Activated T-helper 1 cell treated with Interleukin-2 at 50 U/mL for 16 hours (primary cell): ENCODE measurements around the gene NAP1L1.

ENCODE experiments used
- DNase-seq: peaks from one replicate; pipeline ENCODE4 v3.0.0-alpha.2; 2020; ENCODE audit warnings: low read depth

Gene NAP1L1

GRCh38 chr12:76020731-76021672, 63.5 kb downstream of the NAP1L1 start:
- peak; percentile 28 for DNase-seq

- peak; percentile 53 for DNase-seq
Measured at GRCh38 chr12:76020281-76020680, 64.2 kb downstream of the NAP1L1 start.

- no peak for DNase-seq
Measured at GRCh38 chr12:76018672-76019071, 65.8 kb downstream of the NAP1L1 start.

- no peak for DNase-seq
Measured at GRCh38 chr12:76018111-76018510, 66.4 kb downstream of the NAP1L1 start.

DNA sequence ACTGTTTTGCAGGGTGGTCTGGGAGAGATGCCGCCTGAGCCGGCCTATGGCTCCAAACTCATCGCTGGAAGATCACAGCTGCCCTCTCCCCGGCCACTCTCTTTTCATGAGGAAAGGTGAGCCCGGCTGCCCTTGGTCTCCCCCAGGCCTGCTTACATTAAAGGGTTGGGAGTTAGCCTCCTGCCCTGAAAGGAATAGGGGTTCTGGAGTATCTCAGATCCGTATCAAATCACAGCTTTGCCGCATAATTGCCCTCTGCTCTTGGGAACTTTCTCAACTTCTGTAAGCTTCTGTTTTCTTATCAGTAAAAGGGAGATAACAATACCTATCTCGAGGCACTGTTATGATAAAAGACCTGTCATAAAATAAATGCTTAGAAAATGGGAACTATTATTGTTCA, 70.5 kb downstream of the NAP1L1 start:
- no peak for DNase-seq

DNA sequence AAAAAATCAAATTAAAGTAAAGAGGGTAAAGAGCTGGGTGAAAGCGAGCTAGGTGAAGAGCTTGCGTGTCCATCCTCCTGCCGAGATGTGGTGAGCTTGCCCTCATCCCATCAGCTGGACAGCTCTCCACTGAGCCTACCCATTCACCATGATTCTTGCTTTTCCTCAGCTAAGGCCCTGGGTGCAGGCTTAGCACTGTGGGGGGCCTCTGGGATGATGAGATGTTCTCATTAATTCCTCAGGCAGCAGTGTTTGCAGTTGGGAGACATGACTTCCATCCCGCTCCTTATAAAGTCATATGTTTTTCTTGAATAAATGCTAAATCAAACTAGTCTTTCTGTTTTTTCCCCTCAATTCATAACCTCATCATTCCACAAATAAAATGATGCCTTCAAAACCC, 70.9 kb downstream of the NAP1L1 start:
- no peak for DNase-seq

DNA sequence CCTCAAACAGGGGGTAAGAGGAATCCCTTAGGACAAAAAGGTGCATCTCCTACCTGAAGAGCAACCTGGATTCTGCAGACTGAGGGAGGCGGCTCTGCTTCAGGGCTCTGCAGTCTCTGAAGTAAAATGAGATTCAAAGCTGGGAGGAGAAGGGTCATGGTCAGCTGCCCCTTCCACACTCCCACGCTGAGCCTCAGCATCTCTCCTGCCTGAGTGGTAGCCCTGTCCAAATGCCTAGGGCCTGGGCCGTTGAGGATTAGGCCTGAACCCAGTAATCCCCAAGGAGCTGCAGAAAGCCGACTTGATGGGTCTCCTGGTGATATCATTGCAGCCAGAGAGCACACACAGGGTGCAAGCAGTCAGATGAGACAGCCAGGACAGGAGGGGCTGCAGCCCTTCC, 71.8 kb downstream of the NAP1L1 start:
- no peak for DNase-seq

DNA sequence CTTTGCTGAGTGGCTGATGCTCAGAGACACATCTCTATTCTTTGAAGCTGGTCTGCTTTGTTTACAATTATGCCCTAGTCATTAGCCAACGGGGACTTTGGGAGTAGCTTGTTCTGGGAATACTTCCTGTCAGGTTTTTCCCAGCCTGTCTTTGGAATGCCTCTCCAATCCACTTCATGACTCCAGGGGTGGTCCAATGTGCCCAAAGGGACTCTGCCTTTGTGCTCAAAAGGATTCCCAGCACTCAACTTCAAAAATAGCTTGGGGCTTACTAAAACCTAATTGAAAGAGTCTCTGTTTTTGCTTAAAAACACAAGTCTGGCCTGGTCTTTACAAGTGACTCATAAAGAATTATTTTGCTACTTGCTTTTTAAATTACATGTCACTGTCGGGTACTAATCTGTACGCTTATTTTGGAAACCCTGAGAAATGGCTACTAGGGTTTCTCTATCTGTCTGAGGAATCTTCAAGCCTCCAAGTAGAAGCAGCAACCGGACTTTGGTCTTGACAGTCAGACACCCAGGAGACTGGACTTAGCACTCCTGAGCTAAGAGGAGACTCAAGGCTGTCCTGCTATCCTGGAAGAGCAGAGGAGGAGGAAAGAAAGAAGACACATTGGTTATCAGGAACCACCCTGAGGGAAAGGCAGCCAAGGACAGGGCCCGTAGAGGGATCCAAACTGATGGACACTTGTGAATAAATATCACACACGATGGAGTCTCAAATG, 73.6 kb downstream of the NAP1L1 start:
- no peak for DNase-seq

GRCh38 chr12:76008428-76008827, 76.1 kb downstream of the NAP1L1 start:
- DNase-seq, result no peak

GRCh38 chr12:76007640-76008039, 76.8 kb downstream of the NAP1L1 start:
- DNase-seq, result no peak

DNA sequence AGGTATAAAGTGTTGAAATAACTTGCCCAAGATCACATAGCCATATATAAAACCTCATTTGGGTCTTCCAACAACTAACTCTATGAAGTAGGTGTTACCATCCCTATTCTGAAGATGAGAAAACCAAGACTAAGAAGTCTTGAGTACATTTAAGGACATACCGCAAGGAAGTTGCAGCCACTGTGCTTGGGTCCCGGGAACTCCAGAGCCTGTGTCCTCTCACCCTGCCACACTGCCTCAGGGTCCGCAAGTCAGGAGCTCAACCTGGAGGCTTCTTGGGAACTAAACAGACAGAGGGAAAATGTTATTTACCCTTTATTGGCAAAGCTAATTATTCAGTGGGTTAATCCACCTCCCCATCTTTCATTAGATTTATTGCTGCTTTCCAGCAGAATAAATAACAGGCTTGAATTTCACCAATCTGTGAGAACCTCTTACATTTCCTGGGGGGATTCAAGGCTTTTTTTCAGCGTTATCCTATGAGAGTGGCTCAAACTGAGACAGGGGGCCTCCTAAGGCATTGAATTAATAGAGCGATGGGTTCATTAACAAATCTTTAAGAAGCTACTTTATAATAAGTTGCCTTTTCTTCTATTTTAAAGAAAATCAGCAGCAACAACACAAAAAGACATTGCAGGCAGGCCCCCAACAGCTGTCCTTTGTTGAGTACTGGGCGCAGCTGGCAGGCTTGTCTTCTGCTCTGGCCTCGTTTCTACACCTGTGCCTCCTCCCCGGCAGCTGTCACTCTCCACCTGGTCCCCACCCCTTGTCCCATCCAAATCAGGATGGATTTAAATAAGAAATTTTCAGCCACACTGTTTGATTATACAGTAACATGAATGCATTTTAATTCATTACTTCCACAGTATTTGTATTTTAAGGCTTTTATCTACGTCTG, 78.2 kb downstream of the NAP1L1 start:
- DNase-seq, result no peak

DNA sequence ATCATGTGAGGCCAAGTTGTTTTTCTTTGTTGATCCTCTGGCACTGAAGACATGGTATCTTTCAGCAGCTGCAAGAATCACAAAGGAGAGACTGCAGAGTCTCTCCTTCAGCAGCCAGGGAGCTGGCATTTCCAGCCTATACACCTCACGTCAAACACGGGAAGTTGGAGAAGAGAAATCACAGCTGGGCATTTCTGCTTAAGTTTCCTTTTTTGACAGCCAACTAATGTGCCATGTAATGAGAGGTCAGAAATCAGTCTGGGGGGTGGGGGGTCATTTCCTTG, 81.2 kb downstream of the NAP1L1 start:
- no peak for DNase-seq

GRCh38 chr12:76002598-76003354, 81.7 kb downstream of the NAP1L1 start:
- no peak for DNase-seq

- no peak for DNase-seq
Measured at GRCh38 chr12:75998292-75999063, 86.0 kb downstream of the NAP1L1 start.

- DNase-seq, result no peak
Measured at GRCh38 chr12:75997658-75998057, 86.8 kb downstream of the NAP1L1 start.

DNA sequence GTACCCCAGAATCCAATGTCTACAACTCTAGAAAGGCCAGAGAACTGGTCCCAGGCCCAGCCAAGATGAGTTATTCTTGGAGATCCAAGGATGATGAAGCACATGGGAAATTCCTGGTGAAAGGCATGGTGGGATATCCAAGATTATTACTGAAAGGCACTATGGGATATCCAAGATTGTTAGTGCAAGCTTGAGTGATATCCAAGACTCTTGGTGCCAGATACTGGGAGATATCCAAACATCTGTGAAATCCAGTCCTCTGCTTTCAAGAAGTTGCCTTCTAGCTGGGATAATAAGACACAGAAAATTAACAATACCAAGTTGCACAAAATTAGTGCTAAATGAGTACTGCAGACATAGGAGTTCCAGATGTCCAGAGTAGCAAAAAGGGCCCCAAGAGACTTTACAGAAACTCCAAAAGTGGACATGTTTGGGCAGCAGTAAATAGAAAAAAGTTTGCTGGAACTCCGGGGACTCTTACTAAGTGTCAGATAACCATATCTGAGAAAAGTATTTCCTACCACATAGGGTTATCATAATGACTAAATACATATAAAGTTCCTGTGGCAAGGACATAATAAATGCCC, 87.5 kb downstream of the NAP1L1 start:
- no peak for DNase-seq

GRCh38 chr12:75995691-75996090, 88.8 kb downstream of the NAP1L1 start:
- no peak for DNase-seq

DNA sequence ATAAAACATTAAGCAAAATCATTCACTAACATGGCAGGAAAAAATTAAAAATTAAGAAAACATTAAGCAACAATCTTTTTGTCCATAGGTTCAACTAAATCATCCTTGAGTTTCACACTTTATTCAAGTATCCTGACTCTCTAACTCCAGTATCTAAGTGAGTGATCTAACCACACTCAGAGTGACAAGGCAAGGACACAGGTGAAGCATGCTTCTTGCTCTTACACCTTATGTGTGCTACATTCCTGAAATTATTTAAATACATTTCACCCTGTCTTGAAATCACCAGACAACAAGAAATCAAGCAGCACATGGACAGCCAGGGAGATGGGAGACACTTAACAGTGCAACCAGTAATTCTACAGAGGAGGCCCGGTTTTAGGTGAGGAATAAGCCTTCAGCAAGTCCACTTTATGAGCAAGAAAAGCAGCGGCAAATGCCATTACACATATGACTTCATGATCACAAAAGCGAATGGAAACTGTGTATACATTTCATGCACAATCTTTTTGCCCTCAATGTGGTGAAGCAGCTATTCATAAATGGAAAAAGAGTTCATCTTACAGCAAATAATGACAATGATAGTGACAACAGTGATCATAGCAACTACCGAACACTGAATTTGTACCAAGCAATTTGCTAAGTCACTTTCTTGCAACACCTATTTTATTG, 90.3 kb downstream of the NAP1L1 start:
- no peak for DNase-seq

GRCh38 chr12:75991753-75992152, 92.7 kb downstream of the NAP1L1 start:
- no peak for DNase-seq
